ENCODE results near the gene MARCHF10. TPM values are rescaled to one million over a fixed set of nuclear protein-coding genes. Genes with fewer than 3 reads are reported as not detected.
A peak's percentile ranks its signal among the peaks of the same experiment; 100 is the strongest.

The MARCHF10 gene
- total RNA-seq, 1 donor from 2014 or later: 0.75 TPM

GRCh38 chr17:62821189-62822079, 13.3 kb upstream of the MARCHF10 start:
- no peak for DNase-seq (ENCODE audit: low spot score)

DNA sequence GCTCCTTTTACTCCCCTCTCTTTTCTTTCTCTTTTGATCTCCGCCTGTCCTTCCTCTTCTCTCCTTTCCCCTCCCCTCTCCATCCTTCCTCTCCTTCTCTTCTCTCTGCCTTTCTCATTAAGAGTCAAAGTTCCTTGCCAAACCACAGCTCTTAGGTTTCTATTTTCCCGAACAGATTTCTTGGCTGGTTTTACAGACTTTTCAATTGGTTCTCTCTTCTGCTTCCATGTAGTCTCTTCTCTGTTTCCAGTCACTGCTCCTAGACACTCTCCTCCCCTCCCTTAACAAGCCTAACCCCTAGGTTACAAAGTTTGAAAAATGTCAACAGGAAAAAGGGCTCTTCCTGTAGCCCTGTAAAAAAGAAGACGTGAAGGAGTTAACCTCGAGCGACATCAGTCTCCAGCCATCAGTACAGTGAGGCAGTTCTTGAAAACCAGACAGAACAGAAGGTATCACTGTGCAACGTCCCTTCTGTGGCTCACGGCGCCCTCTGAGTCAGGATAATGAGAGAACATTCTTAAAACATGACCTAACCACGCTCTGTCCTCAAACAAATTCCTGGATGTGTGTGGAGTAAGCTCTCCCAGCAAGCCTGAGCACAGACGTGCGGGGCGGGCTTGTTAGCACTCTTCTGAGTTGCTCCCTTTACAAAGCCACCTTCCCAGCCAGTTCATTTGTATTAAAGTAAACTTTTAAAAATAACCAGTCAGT, 11.6 kb upstream of the MARCHF10 start:
- peak; percentile 79 for DNase-seq (ENCODE audit: low spot score)

GRCh38 chr17:62818526-62818925, 10.4 kb upstream of the MARCHF10 start:
- no peak for DNase-seq (ENCODE audit: low spot score)

GRCh38 chr17:62816282-62816839, 8.2 kb upstream of the MARCHF10 start:
- DNase-seq (ENCODE audit: low spot score): no peak

- DNase-seq (ENCODE audit: low spot score): no peak
Measured at GRCh38 chr17:62809656-62810055, 1.5 kb upstream of the MARCHF10 start.

- no peak for DNase-seq (ENCODE audit: low spot score)
Measured at GRCh38 chr17:62808576-62808970, 459 bp upstream of the MARCHF10 start.

DNA sequence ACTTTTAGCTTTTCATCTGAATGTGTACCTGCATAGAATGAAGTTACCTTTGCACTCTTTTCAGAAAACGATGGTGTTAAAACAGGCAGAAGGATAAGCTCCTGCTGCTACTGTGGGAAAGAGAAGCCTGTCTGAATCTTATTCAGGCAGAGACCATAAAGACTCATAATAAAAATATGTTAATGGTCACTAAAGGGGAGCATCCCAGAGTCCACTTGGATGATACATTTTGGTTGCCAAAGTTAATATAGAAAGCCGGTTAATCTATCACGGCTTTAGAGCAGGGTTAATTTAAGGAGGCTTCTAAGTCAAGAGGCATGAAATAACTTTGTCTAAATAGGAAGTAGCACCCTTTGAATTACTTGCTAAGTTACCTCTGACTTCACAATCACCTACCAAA, 2.9 kb downstream of the MARCHF10 start:
- no peak for DNase-seq (ENCODE audit: low spot score)

- no peak for DNase-seq (ENCODE audit: low spot score)
Measured at GRCh38 chr17:62804822-62805221, 3.3 kb downstream of the MARCHF10 start.

DNA sequence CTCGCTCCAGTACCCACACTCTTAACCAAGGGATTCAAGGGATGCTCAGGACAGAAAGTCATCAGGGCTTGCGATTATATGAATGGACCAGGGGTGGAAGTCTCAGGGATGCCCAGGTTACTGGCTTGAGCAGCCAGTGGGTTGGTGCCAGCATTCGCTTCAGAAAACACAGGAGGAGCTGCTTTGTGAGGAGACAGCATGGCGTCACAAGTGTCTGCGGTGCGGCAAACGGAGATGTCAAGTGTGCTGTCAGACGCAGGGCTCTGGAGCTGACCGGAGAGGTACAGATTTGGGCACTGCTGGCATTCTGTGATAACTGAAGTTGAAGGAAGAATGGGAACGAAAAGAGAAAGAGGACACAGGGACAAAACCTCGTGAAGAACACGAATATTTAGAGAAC, 4.1 kb downstream of the MARCHF10 start:
- DNase-seq (ENCODE audit: low spot score): no peak

DNA sequence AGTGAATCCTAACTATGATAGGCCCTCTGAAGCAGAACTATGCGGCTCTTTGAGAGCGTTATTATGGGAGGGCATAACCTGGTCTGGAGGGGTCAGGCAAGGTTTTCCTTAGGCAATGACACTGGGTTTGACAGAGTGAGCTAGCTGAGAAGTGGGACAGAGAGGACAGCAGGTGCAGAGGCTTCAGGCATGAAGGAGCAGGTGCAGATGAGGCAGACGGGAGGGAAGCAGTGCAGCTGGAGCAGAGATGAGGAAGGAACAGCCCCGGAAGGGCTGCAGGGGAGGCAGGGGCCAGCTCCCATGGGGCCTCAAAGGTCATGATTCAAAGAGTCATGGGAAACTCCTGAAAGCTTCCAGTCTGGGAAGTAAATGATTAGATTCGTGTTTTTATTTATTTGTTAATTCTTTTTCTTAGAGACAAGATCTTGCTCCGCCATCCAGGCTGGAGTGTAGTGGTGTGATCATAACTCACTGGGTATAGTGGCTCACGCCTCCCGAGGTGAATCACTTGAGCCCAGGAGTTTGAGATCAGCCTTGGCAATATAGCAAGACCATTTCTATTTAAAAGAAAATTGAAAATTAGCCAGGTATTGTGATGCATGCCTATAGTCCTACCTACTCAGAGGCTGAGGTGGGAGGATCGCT, 5.4 kb downstream of the MARCHF10 start:
- no peak for DNase-seq (ENCODE audit: low spot score)

GRCh38 chr17:62801553-62802114, 6.5 kb downstream of the MARCHF10 start:
- no peak for DNase-seq (ENCODE audit: low spot score)

DNA sequence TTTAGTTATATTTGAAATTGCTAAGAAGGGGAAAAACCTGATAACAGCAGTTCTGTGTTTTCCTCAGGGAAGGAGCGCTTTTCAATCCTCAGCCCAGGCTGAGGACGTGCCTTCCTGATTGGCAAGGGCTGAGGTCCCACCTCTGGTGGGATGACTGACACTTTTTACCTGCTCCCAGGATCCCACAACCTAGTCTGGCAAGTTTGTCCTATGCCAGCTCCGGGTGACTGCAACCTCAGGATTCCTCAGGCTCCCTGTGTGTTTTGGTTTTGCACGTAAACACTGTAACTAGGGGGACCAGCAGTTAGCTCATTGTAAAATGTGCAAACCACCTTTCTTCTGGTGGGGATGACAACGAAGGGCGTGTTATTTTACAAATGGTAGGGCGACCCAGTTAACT, 7.5 kb downstream of the MARCHF10 start:
- DNase-seq (ENCODE audit: low spot score): no peak

DNA sequence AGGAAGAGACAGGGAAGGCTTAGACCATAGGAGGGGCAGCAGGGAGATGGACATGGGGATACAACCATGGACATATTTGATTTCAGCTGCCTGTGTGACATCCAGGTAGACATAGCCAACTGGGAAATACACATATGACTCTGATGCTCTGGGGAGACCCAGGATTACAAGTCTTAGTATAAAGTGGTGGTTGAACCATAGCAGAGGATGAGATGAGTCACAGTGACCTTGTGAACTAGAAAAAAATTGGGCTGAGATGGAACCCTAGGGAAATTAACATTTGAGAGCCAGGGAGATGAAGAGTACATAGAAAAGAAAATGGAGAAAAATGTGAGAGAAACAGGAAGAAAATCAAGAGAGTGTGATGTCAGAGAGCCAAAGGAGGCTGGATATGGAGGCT, 10.2 kb downstream of the MARCHF10 start:
- DNase-seq (ENCODE audit: low spot score): no peak

- no peak for DNase-seq (ENCODE audit: low spot score)
Measured at GRCh38 chr17:62796291-62796690, 11.8 kb downstream of the MARCHF10 start.

DNA sequence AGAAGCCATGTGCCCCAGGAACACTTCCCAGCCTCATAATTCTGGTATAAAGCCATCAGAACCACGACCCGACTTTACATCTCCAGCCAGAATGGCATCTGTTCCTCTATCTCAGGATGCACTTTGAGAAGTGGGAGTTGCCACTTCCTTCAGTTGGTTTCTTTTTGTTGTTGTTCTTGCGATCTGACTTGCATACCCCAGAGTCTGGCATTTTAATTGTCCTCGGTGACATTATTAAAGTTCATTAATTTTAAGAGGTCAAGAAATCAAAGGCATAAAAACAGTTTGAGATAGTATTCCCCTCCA, 13.5 kb downstream of the MARCHF10 start:
- no peak for DNase-seq (ENCODE audit: low spot score)

DNA sequence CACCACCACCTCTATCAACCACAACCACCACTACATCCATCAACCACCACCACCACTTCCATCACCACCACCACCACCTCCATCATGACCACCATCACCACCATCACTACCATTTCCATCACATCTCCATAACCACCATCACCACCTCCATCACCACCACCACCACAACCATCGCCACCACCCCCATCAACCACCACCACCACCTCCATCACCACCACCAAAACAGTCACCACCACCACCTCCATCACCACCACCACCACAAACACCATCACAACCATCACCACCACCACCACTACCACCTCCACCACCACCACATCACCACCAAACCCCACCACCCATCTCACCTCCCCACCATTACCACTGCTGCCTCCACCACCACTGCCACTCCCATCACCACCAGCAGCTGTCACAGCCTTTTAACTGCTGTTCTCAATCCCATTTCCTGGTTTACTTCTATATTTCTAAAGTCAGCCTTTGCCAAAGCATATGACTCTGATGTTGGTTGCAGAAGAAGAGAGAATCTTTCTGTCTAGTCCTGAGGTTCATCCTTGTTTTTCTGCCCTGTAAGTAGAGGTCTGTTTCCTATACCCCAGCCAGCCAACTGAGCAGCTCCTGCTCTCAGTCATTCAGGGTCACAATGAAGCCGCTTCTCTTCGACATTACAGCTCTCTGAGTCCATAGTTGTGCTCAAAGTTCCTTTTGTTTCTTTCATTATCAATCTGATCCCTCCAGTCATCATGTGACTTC, 14.0 kb downstream of the MARCHF10 start:
- DNase-seq (ENCODE audit: low spot score): no peak

- no peak for DNase-seq (ENCODE audit: low spot score)
Measured at GRCh38 chr17:62792447-62792800, 15.7 kb downstream of the MARCHF10 start.

GRCh38 chr17:62791767-62792446, 16.2 kb downstream of the MARCHF10 start:
- peak; percentile 72 for DNase-seq (ENCODE audit: low spot score)

GRCh38 chr17:62791235-62791734, 16.8 kb downstream of the MARCHF10 start:
- no peak for DNase-seq (ENCODE audit: low spot score)

DNA sequence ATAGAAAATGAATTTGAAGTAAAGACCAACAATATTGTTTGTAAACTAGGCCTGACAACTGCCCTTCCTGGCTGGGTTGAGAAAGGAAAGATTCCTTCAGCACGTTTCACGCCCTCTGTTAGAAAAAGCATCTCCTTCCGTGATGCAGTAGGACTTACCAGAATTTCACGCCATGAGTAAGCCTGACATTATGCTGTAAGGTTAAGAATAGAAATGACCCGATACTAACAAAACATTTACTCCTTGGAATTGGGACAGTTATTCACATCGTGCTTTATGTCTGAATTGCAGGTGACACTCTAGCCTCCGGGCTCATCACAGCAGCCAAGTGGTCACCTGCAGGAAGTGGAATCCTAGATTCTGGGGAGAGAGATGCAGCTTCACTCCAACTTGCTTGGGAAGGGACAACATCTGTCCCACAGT, 17.5 kb downstream of the MARCHF10 start:
- no peak for DNase-seq (ENCODE audit: low spot score)

DNA sequence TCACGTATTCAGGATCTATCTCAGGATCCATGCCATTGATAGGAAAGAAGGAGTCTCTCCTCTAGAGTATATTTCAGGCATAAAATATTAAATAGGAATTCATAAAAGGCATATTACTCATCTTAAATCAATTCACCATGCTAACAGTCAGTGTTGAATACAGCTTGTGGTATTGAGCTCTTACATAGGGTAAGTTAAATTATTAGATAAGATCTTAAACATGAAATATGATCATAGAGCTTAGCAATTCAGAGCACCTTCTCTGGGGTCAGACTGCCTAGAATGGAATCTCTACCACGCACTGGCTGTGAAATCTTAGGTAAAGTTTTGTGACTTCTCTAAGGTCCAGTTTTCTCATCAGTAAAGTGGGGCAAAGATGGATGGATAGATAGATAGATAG, 20.7 kb downstream of the MARCHF10 start:
- no peak for DNase-seq (ENCODE audit: low spot score)
